ENCODE results near the gene STAT5A. TPM values are rescaled to one million over a fixed set of nuclear protein-coding genes. Genes with fewer than 3 reads are reported as not detected.
"Not testable (repeated sequence)": the region's sequence is repeated elsewhere in the genome, so short reads cannot be mapped to it uniquely, and the experiment has no call there.

STAT5A gene
- total RNA-seq, 2 donors from 2014 or later, result 16.9 to 51.2 TPM

DNA sequence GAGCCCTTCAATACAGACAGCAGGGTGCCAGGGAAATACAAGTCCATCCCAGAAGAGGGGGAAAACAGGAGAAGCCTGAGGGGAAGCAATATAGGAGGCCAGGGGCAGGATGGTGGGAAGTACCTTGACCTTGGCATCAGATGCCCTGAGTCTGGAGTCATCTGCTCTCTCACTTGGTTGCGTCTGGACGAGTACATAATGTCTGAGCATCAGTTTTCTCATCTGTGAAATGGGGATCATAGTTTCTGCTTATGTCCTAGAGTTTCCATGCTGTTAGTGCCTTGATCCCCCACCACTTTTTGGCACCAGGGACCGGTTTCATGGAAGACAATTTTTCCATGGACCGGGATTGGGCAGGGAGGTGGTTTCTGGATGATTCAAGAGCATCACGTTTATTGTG is 2.3 kb downstream of the STAT5A start:
- Histone ChIP-seq H3K27me3 (no peaks in the 10 kb centered on the region), H3K9me3 (no peaks in the 10 kb centered on the region), H3K4me3 (no peak overlapping the region), H3K4me1 (peaks cover 0 to 45% of the 10 kb centered on the region in 2 donors), H3K36me3 (peaks cover 11% of the 10 kb centered on the region), H3K27ac (no peak overlapping the region)
- DNase-seq (ENCODE audit: low spot score), result no peak
- TF ChIP-seq, protein P1, sequence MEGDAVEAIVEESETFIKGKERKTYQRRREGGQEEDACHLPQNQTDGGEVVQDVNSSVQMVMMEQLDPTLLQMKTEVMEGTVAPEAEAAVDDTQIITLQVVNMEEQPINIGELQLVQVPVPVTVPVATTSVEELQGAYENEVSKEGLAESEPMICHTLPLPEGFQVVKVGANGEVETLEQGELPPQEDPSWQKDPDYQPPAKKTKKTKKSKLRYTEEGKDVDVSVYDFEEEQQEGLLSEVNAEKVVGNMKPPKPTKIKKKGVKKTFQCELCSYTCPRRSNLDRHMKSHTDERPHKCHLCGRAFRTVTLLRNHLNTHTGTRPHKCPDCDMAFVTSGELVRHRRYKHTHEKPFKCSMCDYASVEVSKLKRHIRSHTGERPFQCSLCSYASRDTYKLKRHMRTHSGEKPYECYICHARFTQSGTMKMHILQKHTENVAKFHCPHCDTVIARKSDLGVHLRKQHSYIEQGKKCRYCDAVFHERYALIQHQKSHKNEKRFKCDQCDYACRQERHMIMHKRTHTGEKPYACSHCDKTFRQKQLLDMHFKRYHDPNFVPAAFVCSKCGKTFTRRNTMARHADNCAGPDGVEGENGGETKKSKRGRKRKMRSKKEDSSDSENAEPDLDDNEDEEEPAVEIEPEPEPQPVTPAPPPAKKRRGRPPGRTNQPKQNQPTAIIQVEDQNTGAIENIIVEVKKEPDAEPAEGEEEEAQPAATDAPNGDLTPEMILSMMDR (IDR thresholded peaks at IDR 0.05), result no peak

DNA sequence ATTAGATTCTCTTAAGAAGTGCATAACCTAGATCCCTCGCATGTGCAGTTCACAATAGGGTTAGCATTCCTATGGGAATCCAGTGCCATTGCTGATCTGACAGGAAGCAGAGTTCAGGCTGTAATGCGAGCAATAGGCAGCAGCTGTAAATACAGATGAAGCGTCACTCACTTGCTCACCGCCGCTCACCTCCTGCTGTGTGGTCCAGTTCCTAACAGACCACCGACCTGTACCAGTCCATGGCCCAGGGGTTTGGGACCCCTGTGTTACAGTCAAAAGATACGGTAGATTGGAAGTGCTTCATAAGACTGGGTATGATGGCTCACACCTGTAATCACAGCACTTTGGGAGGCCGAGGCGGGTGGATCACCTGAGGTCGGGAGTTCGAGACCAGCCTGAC is 2.8 kb downstream of the STAT5A start:
- Histone ChIP-seq H3K9me3 (no peaks in the 10 kb centered on the region), H3K4me1 (peaks cover 0 to 43% of the 10 kb centered on the region in 2 donors), H3K4me3 (no peak overlapping the region), H3K27ac (no peak overlapping the region), H3K36me3 (peaks cover 16% of the 10 kb centered on the region), H3K27me3 (no peaks in the 10 kb centered on the region)
- TF ChIP-seq, protein P1 (IDR thresholded peaks at IDR 0.05), result no peak
- DNase-seq (ENCODE audit: low spot score), result no peak

DNA sequence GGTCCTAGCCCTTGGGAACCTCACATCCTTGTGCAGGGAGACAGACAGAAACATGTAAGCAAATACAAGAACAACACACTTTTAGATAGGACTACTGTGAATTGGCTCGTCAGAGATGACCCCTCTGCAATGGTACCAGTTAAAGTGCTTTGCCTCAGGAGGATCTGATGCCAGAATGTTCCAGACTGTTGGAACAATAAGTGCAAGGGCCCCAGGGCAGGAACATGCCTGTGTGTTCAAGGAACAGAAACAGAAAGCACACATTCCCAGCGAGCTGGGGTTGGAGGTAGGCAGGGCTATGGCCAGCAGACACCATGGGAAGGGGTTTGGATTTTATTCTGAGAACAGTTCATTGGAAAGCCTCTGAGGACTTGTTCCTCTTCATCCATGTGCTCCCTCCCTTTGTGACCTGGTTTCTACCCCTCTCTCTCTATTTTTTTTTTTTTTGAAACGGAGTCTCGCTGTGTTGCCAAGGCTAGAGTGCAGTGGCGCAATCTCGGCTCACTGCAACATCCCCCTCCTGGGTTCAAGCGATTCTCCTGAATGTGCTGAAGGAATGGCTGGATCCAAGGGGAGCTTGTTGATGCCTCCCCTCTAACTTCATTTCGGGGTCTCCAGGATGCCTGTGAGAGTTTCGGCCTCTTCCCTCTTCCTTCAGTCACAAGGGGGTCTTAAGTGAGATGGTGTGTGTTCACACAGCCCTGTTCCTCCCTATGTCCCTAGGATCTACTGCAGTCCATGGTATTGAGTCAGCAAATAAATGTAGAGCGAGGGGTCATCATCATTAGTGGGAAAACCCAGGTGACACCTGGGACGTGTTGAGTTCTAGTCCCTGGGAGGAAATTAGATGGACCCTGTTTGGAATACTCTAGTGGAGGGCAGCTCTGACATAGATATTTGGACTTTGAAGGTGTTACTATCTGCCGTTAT is 6.4 kb downstream of the STAT5A start:
- H3K4me1 ChIP-seq, result peaks cover 0 to 12% of the 10 kb centered on the region in 2 donors
- H3K27ac ChIP-seq, result no peak overlapping the region
- no peak for DNase-seq (ENCODE audit: low spot score)
- peaks cover 21% of the 10 kb centered on the region for H3K36me3 ChIP-seq
- no peaks in the 10 kb centered on the region for H3K27me3 ChIP-seq
- H3K9me3 ChIP-seq, result no peaks in the 10 kb centered on the region
- TF ChIP-seq, protein P1 (IDR thresholded peaks at IDR 0.05), result no peak
- no peak overlapping the region for H3K4me3 ChIP-seq

DNA sequence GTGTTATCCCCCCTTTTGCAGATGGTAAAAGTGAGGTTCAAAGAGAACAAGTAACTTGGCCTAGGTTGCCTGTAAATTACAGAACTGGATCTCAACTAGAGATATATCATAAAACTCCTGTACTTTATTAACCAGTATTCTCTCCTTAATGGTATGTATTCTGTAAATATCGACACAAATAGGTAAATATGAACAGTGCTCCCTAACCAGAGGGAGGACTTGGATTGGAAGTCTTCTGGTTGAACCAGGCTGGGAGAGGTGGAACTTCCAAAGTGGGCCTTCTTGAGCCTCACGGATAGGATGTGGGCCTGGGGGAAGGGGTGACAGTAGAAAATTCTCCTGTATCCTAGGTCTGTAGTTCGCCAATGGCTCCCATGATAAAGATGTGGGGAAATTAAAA is 7.7 kb downstream of the STAT5A start:
- H3K27me3 ChIP-seq, result no peaks in the 10 kb centered on the region
- no peak overlapping the region for H3K4me3 ChIP-seq
- H3K4me1 ChIP-seq, result peaks cover 0 to 9% of the 10 kb centered on the region in 2 donors
- H3K27ac ChIP-seq, result no peak overlapping the region
- peaks cover 24% of the 10 kb centered on the region for H3K36me3 ChIP-seq
- no peak for DNase-seq (ENCODE audit: low spot score)
- TF ChIP-seq, protein P1 (IDR thresholded peaks at IDR 0.05), result no peak
- H3K9me3 ChIP-seq, result no peaks in the 10 kb centered on the region

DNA sequence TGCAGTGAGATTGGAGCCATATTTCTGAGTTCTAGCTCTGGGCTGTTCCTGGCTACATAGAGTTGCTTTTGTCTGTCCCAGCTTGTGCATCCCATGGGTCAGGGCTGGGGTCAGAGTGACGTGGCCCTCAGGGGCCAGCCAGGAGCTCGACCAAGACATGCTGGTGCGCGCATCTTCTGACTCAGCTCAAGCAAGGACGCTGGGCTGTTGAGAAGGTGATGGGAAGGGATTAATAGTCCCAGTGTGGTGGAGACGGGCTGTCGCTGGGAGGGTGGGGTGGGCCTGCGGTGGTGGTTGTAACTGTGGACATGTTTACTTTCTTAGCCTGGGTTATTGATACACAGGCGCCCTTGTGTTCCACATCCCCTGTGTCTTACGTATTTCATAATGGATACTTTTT is 9.5 kb downstream of the STAT5A start:
- H3K4me3 ChIP-seq; DNase-seq (ENCODE audit: low spot score); H3K4me1 ChIP-seq; H3K27me3 ChIP-seq; H3K9me3 ChIP-seq; H3K27ac ChIP-seq: not testable (repeated sequence)
- peaks cover 36% of the 10 kb centered on the region for H3K36me3 ChIP-seq

DNA sequence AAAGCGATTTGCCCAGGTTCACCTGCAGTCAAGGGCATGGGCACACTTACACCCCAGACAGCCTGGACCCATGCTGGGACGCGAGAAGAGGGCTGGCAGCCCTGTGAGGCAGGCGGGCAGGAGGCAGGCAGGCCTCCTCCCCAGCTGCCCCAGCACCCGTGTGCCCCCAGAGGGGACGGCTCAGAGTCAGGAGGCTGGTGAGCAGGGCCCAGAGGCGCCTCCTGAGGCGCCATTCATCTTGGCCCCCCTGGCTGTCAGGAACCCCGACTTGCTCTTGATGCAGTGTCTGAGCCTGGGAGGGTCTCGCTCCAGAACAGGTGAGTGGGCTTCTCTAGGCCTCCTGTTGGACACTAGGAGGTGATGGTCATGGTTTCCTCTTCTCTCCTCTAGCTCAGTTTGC is 11.1 kb downstream of the STAT5A start:
- H3K27ac ChIP-seq; H3K4me3 ChIP-seq; H3K9me3 ChIP-seq; DNase-seq (ENCODE audit: low spot score); H3K27me3 ChIP-seq; H3K4me1 ChIP-seq: not testable (repeated sequence)
- peaks cover 50% of the 10 kb centered on the region for H3K36me3 ChIP-seq

DNA sequence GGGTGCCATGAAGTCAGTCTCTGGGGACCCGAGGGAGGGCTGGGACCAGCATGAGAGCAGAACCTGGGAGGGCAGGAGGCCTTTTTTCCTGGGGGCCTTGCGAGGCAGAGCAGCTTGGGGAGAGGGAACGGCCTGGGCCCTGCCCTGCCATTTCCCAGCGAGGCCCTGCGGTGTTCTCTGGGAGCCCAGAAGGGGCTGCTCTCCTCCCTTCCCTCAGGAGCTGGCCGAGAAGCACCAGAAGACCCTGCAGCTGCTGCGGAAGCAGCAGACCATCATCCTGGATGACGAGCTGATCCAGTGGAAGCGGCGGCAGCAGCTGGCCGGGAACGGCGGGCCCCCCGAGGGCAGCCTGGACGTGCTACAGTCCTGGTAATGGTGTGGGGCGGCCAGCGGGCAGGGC is 11.6 kb downstream of the STAT5A start:
- not testable (repeated sequence) for H3K9me3 ChIP-seq; DNase-seq (ENCODE audit: low spot score); H3K27me3 ChIP-seq; H3K4me3 ChIP-seq; H3K4me1 ChIP-seq; H3K27ac ChIP-seq
- peaks cover 54% of the 10 kb centered on the region for H3K36me3 ChIP-seq

Data from right atrium auricular region (tissue), 2 donors.